ENCODE measurements around the gene WWOX. TPM values are rescaled to one million over a fixed set of nuclear protein-coding genes. Genes with fewer than 3 reads are reported as not detected.

WWOX gene
- total and polyA plus RNA-seq, 2 of the 4 experiments (the other 2 are of a cell fraction) = 2.7 to 5.4 TPM

- Histone ChIP-seq H4K20me1 (ENCODE audit: insufficient read depth, low read length) (no peaks in the 10 kb centered on the region), H3K9me1 (ENCODE audit: insufficient read depth, low read length) (no peaks in the 10 kb centered on the region), H3K36me3 (ENCODE audit: control insufficient read depth, insufficient read depth, low read length) (no peaks in the 10 kb centered on the region), H3K56ac (ENCODE audit: extremely low read depth, insufficient read depth, low read length) (no peak overlapping the region), H3K27me3 (ENCODE audit: control insufficient read depth, insufficient read depth, low read length) (no peaks in the 10 kb centered on the region), H4K8ac (ENCODE audit: low read depth in 2 of 2, low read length in 2 of 2) (no peak overlapping the region), H2BK120ac (ENCODE audit: low read depth, low read length) (no peak overlapping the region), H3K27ac (ENCODE audit: insufficient read depth, low read length) (no peak overlapping the region), H3K4ac (ENCODE audit: low read depth, low read length) (no peak overlapping the region), H3K23ac (ENCODE audit: low read depth, low read length) (no peak overlapping the region), H3K14ac (replicated peaks; ENCODE audit: low read depth, low read length) (no peak overlapping the region), H4K5ac (ENCODE audit: low read depth, low read length) (no peak overlapping the region), H3K4me3 (ENCODE audit: insufficient read depth, low read depth, low read length) (no peak overlapping the region), H3K4me2 (ENCODE audit: low read depth, low read length) (no peak overlapping the region), H2BK20ac (ENCODE audit: low read depth, low read length) (no peak overlapping the region), H3K9me3 (ENCODE audit: control insufficient read depth, insufficient read depth, low read length) (peaks cover 21% of the 10 kb centered on the region), H2AK9ac (replicated peaks; ENCODE audit: low read depth, low read length, poor library complexity) (no peak overlapping the region), H4K91ac (ENCODE audit: insufficient read depth, low read depth, low read length) (no peak overlapping the region), H3K79me1 (ENCODE audit: low read depth in 1 of 2, low read length in 2 of 2) (no peaks in the 10 kb centered on the region), H3K9ac (ENCODE audit: low read depth, low read length) (no peak overlapping the region), H2AK5ac (ENCODE audit: low read depth, low read length) (no peak overlapping the region), H3K4me1 (ENCODE audit: control insufficient read depth, insufficient read depth, low read length) (no peaks in the 10 kb centered on the region), H3K18ac (ENCODE audit: low read depth, low read length) (no peak overlapping the region), H2BK15ac (ENCODE audit: low read depth, low read length) (no peak overlapping the region), H2BK5ac (ENCODE audit: low read depth, low read length, poor library complexity, severe bottlenecking) (no peak overlapping the region), H2AFZ (replicated peaks; ENCODE audit: low read length, poor library complexity) (no peak overlapping the region)
- BruUV-seq (replicated peaks) = no TSS peak
- WGBS, 2 experiments (ENCODE audit: extremely low coverage in 2 of 2, insufficient read length in 1 of 2) = 77% methylated on average over 5 of the region's 17 CpGs; no CpG with 5 or more reads in 1 of the 2 experiments
- no peak for TF ChIP-seq RFX5 (IDR thresholded peaks at IDR 0.05; ENCODE audit: low read depth, low read length)
- TF ChIP-seq POLR2A (IDR thresholded peaks at IDR 0.05; ENCODE audit: low read depth, low read length) = no peak
- no peak for TF ChIP-seq USF2 (IDR thresholded peaks at IDR 0.05; ENCODE audit: low read depth, low read length)
- TF ChIP-seq CTCF (conservative IDR thresholded peaks at IDR 0.05; ENCODE audit: low read depth, low read length) = no peak
- TF ChIP-seq RCOR1 (IDR thresholded peaks at IDR 0.05; ENCODE audit: insufficient replicate concordance, low read length) = no peak
- TF ChIP-seq RAD21 (IDR thresholded peaks at IDR 0.05; ENCODE audit: low read length) = no peak
- no peak for TF ChIP-seq BHLHE40 (IDR thresholded peaks at IDR 0.05; ENCODE audit: low read depth, low read length)
- TF ChIP-seq MAZ (IDR thresholded peaks at IDR 0.05; ENCODE audit: borderline replicate concordance, low read depth, low read length) = no peak
- TF ChIP-seq MXI1 (IDR thresholded peaks at IDR 0.05; ENCODE audit: borderline replicate concordance, low read depth, low read length) = no peak
- TF ChIP-seq MAFK (IDR thresholded peaks at IDR 0.05; ENCODE audit: low read depth, low read length) = no peak
- TF ChIP-seq ELK1 (IDR thresholded peaks at IDR 0.05; ENCODE audit: borderline replicate concordance, low read depth, low read length) = no peak
- TF ChIP-seq CEBPB (IDR thresholded peaks at IDR 0.05; ENCODE audit: low read depth, low read length) = no peak
- TF ChIP-seq NFE2L2 (IDR thresholded peaks at IDR 0.05; ENCODE audit: low read depth, low read length) = no peak
- no peak for TF ChIP-seq CHD1 (IDR thresholded peaks at IDR 0.05; ENCODE audit: low read depth, low read length)
- TF ChIP-seq SMC3 (IDR thresholded peaks at IDR 0.05; ENCODE audit: low read depth, low read length) = no peak
- no peak for TF ChIP-seq FOS (IDR thresholded peaks at IDR 0.05; ENCODE audit: low read depth, low read length)
- in situ Hi-C loops (cut with MboI; ENCODE audit: low sequenced_read_pairs) (no loop called here), intact Hi-C loops (cut with micrococcal nuclease) (no loop called here), dilution Hi-C loops (cut with HindIII; ENCODE audit: low sequenced_read_pairs, unreplicated experiment) (no loop called here)
- no peak for DNase-seq
- ChIA-PET POLR2A (ENCODE audit: unreplicated experiment) (no interaction called here), CTCF (no interaction called here)
- ATAC-seq (ENCODE audit: low read depth) = no peak
Measured at GRCh38 chr16:78432451-78432850, 333.0 kb downstream of the WWOX start.
